ENCODE data around the gene EEFSEC. TPM values are rescaled to one million over a fixed set of nuclear protein-coding genes. Genes with fewer than 3 reads are reported as not detected.

EEFSEC gene
- total RNA-seq, 1 experiment from 2014 or later = 9.5 TPM

- Histone ChIP-seq H2AK5ac (ENCODE audit: insufficient read length, low read length) (no peak overlapping the region), H2BK15ac (ENCODE audit: low read depth, low read length) (no peak overlapping the region), H3K56ac (ENCODE audit: insufficient read length, low read depth, low read length) (no peak overlapping the region), H3K27ac (ENCODE audit: insufficient read length, low read depth, low read length) (no peak overlapping the region), H4K20me1 (ENCODE audit: control insufficient read depth, insufficient read depth, insufficient read length) (no peaks in the 10 kb centered on the region), H4K8ac (replicated peaks; ENCODE audit: insufficient read length, low read depth, low read length) (no peak overlapping the region), H2BK120ac (ENCODE audit: low read depth, low read length, poor library complexity, severe bottlenecking) (no peak overlapping the region), H3K79me1 (ENCODE audit: insufficient read depth, low read depth, low read length, poor library complexity, severe bottlenecking) (no peaks in the 10 kb centered on the region), H3K23ac (ENCODE audit: insufficient read length, low read depth, low read length) (no peak overlapping the region), H3K18ac (ENCODE audit: insufficient read length, low read depth, low read length) (no peak overlapping the region), H4K5ac (ENCODE audit: insufficient read length, low read depth, low read length) (no peak overlapping the region), H4K91ac (ENCODE audit: insufficient read length, low read depth, low read length) (no peak overlapping the region), H2BK20ac (ENCODE audit: low read depth, low read length, poor library complexity, severe bottlenecking) (no peak overlapping the region), H3K23me2 (ENCODE audit: insufficient read length, low read depth, low read length, poor library complexity, severe bottlenecking) (no peaks in the 10 kb centered on the region), H2BK12ac (ENCODE audit: insufficient read length, low read depth, low read length) (no peak overlapping the region), H3K4ac (ENCODE audit: low read depth, low read length) (no peak overlapping the region), H3K79me2 (ENCODE audit: insufficient read depth, low read length) (no peaks in the 10 kb centered on the region), H3K27me3 (ENCODE audit: insufficient read depth, low read length) (no peaks in the 10 kb centered on the region), H3K9ac (ENCODE audit: extremely low read depth, insufficient read length, low read length) (no peak overlapping the region), H2AFZ (ENCODE audit: low read length) (no peak overlapping the region), H3K4me1 (ENCODE audit: insufficient read depth, low read length) (no peaks in the 10 kb centered on the region), H2BK5ac (ENCODE audit: insufficient read length, low read length) (no peak overlapping the region), H3K14ac (ENCODE audit: insufficient read depth, low read length) (no peak overlapping the region), H3K4me2 (ENCODE audit: insufficient read depth, insufficient read length, low read length) (no peak overlapping the region), H3T11ph (ENCODE audit: low read length) (no peak overlapping the region), H3K9me3 (ENCODE audit: control insufficient read depth, low read depth, low read length) (no peaks in the 10 kb centered on the region)
- no peak for TF ChIP-seq CTCF (conservative IDR thresholded peaks at IDR 0.05)
- peaks cover 12 to 18% of the 10 kb centered on the region in 2 experiments for H3K9me3 Mint-ChIP-seq
- H3K36me3 Mint-ChIP-seq (ENCODE audit: insufficient read depth in 1 of 3, low read depth in 3 of 3) = peaks cover 10 to 16% (median 16%) of the 10 kb centered on the region in 3 experiments; a peak in 5 of 7 replicates
- peak; percentile 18 for DNase-seq
- peaks cover 8 to 13% of the 10 kb centered on the region in 2 experiments for H3K4me1 Mint-ChIP-seq
- H3K4me3 Mint-ChIP-seq = no peak overlapping the region
- WGBS (ENCODE audit: extremely low coverage, insufficient read length, low lambda C conversion rate) = no CpG with 5 or more reads among the region's 6 CpGs
- no peaks in the 10 kb centered on the region for H3K27me3 Mint-ChIP-seq (ENCODE audit: low read depth)
- H3K27ac Mint-ChIP-seq = no peak overlapping the region; a peak in 2 of 7 replicates
Observed at GRCh38 chr3:128263946-128264345, 110.7 kb downstream of the EEFSEC start.
